GDM1 (cell line): Measurements from ENCODE around the gene B3GNT4.
"Not testable (repeated sequence)": the region's sequence is repeated elsewhere in the genome, so short reads cannot be mapped to it uniquely, and the experiment has no call there.

Experiments
- DNase-seq: peaks from one replicate; lab custom pipeline; 2025; lab: John Stamatoyannopoulos, UW

B3GNT4 gene

DNA sequence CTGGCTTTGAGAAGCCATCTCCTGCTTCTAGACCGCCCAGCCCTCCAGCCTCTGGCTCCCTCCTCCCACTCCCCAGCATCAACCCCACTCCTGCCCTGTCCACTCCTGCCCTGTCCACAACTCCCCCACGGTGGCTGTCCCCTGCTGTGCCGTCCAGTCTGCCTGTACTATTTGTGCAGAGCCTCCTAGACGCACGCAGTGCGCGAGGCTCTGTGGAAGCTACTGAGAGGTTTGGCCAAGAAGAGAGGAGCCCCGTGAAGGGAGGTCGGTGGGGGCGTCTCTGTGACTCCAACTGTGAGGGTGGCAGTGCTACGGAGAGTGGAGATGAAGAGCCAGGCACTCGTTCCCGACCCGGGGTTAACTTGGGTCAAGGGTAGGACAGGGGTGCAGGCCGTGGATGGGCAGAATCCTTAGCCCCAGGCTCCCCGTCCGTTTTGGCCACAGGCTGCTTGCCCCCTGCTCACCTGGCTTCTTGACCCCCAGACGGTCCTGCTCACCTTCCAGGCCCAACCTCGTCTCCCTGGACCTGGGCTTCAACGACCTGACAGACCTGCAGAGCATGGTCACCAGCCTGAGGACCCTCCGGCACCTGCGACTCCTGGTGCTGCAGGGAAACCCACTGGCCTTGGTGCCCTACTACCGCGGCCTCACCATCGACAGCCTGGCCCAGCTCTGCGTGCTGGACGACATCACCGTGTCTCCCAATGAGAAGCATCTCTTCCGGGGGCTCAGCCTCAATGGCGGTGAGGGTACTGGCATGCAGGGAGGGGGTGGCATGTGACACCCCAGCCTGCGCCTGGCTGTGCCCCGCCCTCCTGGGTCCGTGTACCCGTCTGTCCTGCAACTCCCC, 13.7 kb upstream of the B3GNT4 start:
- no peak for DNase-seq

GRCh38 chr12:122190842-122191668, 12.5 kb upstream of the B3GNT4 start:
- DNase-seq, result peak; percentile 24

DNA sequence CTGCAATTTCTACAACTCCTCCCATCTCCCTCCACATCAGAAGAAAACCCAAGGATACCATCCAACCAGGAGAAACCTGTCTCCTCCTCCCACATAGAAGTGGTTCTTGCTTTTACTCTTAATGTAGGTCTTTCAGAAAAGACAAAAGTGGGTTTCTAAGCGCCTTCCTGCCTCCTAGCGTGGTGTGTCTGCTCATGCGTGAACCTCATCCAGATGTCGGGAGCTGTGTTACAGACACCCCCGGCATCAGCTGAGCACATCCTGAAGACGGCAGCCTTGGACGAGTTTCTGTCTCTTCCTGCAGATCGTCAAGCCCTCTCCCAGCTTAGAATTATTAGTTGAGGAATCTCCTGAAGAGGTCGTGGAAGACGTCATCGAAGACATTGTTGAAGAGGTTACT, 11.1 kb upstream of the B3GNT4 start:
- DNase-seq, result no peak

GRCh38 chr12:122194804-122195203, 8.7 kb upstream of the B3GNT4 start:
- no peak for DNase-seq

GRCh38 chr12:122195405-122195804, 8.1 kb upstream of the B3GNT4 start:
- no peak for DNase-seq

DNA sequence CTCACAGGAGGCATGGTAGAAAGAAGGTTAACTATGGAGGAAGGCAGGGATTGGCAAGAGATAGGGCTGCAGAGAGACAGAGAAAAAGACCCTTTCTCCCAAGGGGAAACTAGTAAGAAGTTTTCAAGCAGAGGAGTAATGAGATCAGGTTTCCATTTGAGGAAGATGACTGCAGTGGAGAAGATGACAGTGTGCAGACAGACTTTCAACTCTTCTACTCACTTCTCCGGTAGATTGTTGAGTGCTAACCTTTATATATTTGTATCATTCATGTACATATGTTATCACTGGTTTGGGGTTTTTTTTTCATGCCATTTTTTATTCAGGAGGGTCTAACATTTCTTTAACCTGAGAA, 5.9 kb upstream of the B3GNT4 start:
- no peak for DNase-seq

GRCh38 chr12:122199484-122200355, 3.8 kb upstream of the B3GNT4 start:
- no peak for DNase-seq

GRCh38 chr12:122200541-122201175, 2.9 kb upstream of the B3GNT4 start:
- DNase-seq, result no peak

GRCh38 chr12:122201381-122201780, 2.1 kb upstream of the B3GNT4 start:
- DNase-seq, result no peak

- no peak for DNase-seq
Observed at GRCh38 chr12:122202017-122202416, 1.5 kb upstream of the B3GNT4 start.

DNA sequence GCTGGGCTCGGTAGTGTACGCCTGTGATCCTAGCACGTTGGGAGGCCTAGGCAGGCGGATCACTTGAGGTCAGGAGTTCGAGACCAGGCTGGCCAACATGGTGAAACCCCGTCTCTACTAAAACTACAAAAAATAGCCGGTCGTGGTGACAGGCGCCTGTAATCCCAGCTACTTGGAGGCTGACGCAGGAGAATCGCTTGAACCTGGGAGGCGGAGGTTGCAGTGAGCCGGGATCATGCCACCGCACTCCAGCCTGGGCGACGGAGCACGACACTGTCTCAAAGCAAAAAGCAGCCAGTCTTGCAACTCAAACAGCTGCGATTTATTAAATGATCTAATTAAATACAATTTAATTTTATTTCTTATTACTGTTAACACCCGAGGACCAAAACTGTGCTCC, 698 bp upstream of the B3GNT4 start:
- DNase-seq, result not testable (repeated sequence)

DNA sequence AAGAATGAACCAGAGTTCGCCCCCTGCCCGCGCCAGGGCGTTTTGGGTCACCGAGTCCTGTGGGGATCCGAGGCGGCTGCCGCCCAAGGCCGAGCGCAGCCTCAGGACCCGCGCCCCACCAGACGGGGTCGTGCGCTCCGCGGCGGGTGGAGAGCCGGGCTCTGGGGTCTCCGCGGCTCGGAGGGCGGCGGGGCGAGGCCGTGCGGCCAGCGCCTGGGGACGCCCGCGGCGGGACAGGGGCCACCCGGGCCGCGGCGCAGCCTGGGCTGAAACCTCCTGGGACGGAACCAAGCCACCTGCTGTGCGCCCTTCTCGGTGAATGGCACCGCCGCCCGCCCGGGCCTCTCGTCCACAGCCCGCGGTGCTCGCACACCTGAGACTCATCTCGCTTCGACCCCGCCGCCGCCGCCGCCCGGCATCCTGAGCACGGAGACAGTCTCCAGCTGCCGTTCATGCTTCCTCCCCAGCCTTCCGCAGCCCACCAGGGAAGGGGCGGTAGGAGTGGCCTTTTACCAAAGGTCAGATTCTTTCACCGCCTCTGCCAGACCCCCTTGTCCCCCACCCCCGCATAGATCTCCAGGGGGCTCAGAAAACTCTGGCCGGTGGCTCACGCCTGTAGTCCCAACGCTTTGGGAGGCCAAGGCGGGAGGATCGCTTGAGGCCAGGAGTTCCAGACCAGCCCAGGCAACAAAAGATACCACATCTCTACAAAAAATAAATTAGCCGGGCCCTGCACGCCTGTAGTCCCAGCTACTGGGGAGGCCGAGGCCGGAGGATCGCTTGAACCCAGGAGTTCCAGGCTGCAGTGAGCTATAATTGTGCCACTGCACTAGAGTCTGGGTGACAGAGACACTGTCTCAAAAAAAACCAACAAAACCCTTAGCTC, 901 bp downstream of the B3GNT4 start:
- no peak for DNase-seq

DNA sequence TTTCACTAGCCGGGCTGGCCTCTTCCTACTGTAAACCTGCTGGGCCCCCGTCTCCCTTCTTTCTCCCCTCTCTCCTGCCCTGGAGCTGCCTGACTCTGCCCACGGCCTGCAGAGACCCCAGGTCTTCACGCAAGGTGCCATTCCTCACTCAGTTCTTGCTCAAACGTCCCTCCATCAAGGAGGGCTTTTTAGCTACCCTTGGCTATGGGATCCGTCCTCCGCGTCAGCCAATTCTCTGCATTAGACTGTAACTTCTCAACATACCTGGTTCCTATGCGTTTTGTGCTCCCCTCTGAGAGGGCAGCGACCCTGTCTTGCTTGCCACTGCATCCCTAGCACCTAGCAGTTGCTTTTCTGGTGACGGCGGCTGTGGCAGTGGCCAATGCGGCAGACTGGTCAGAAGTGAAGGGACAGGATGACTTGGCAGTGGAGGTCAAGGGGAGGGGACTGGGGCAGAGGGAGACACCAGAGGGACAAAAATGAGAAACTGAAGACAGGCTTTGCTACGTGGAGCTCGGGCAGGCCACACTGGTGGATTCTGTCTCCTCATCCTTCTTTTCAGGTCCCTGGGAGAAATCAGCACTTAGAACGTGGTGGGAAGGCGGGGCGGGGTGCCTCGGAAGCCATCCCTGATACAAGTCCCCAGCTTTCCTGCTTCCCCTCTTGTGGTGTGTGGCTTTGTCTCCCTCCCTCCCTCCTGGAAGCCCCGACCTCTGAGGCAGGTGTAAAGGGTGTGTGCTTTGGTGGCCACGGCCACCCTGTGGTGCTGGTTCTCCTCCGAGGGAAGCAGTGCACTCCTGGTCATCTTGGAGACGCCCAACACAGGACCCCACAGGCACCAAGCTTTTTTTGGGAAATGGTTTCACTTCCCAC, 1.8 kb downstream of the B3GNT4 start:
- DNase-seq, result no peak

DNA sequence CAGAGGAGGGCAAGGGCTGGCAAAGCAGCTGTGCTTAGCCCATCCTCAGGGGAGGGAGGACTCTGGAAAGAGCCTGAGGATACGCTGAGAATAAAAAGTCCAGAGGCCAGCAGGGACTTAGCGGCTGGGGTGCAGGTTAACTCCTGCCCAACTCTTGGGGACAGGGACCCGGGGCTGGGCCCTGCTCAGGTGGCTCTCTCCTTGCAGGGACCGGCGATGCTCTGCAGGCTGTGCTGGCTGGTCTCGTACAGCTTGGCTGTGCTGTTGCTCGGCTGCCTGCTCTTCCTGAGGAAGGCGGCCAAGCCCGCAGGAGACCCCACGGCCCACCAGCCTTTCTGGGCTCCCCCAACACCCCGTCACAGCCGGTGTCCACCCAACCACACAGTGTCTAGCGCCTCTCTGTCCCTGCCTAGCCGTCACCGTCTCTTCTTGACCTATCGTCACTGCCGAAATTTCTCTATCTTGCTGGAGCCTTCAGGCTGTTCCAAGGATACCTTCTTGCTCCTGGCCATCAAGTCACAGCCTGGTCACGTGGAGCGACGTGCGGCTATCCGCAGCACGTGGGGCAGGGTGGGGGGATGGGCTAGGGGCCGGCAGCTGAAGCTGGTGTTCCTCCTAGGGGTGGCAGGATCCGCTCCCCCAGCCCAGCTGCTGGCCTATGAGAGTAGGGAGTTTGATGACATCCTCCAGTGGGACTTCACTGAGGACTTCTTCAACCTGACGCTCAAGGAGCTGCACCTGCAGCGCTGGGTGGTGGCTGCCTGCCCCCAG, 2.8 kb downstream of the B3GNT4 start:
- no peak for DNase-seq

GRCh38 chr12:122206976-122207375, 3.5 kb downstream of the B3GNT4 start:
- no peak for DNase-seq

DNA sequence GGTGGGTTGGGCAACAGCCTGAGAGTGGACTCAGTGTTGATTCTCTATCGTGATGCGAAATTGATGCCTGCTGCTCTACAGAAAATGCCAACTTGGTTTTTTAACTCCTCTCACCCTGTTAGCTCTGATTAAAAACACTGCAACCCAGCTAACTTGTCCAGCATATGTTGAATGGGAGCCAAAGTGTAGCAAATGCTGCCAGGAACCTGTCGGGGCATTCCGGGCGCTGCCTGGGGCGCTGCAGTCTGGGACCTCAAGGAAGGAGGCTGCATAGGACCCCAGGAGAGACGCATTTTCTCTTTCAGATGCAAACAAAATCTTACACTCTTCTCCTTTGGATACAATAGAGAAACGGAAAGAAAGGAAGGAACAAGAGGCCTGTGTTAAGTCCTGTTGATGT, 3.9 kb downstream of the B3GNT4 start:
- DNase-seq, result no peak

GRCh38 chr12:122208073-122208820, 4.7 kb downstream of the B3GNT4 start:
- DNase-seq, result no peak

- no peak for DNase-seq
Observed at GRCh38 chr12:122215771-122216170, 12.3 kb downstream of the B3GNT4 start.
